Naive thymus-derived CD8-positive, alpha-beta T cell (primary cell): ENCODE measurements around the gene NES. TPM values are rescaled to one million over a fixed set of nuclear protein-coding genes. Genes with fewer than 3 reads are reported as not detected.

Experiments used
- ATAC-seq, 2 donors: fragments of 150-1000 bp; cut with Tn5 transposase in 1 of 2; sonication (Bioruptor Pico), chemical (Tn5 transposase) in 1 of 2; 1 replicate in 1 of 2; 2 replicates in 1 of 2; pipeline ENCODE4 v1.10.0; 2021; ENCODE audit warnings: mild to moderate bottlenecking in 2 of 2, moderate library complexity in 2 of 2
- POLR2A ChIA-PET: fragments of 350-600 bp; sonication (Branson Sonifier 250); formaldehyde crosslinking; loops from one replicate; lab custom pipeline; 2021; ENCODE audit warnings: antibody characterized with exemption; lab: Charles Lee
- DNase-seq, 10 donors: peaks; one replicate each; pipeline versions ENCODE4 v3.0.0 to v3.0.0-alpha.2; 2020 to 2022
- H3K27ac Mint-ChIP-seq, 10 donors: one replicate each; pipeline ENCODE4 v1.8.0; 2020 to 2022; ENCODE audit warnings: mild to moderate bottlenecking in 10 of 10, mixed read lengths in 10 of 10, moderate library complexity in 4 of 10, inconsistent platforms in 1 of 10
- H3K27me3 Mint-ChIP-seq, 5 donors: one replicate each; pipeline ENCODE4 v1.8.0; 2021 to 2022; ENCODE audit warnings: mixed read lengths in 5 of 5
- H3K36me3 Mint-ChIP-seq, 3 donors: one replicate each; pipeline ENCODE4 v1.8.0; 2020 to 2022; ENCODE audit warnings: mixed read lengths in 3 of 3, mild to moderate bottlenecking in 2 of 3, inconsistent platforms in 1 of 3
- H3K4me1 Mint-ChIP-seq, 4 donors: one replicate each; pipeline ENCODE4 v1.8.0; 2021 to 2022; ENCODE audit warnings: mixed read lengths in 4 of 4
- H3K4me3 Mint-ChIP-seq, 10 donors: one replicate each; pipeline ENCODE4 v1.8.0; 2020 to 2022; ENCODE audit warnings: mild to moderate bottlenecking in 10 of 10, mixed read lengths in 10 of 10, moderate library complexity in 6 of 10, inconsistent platforms in 1 of 10
- H3K9me3 Mint-ChIP-seq, 9 donors: one replicate each; pipeline ENCODE4 v1.8.0; 2020 to 2022; ENCODE audit warnings: mixed read lengths in 9 of 9, mild to moderate bottlenecking in 3 of 9, inconsistent platforms in 1 of 9, moderate library complexity in 1 of 9
- polyA plus RNA-seq, 3 donors: library from polyadenylated mRNA; unstranded; fragments of 300-500 nt; fragmentation: Illumina TruSeq; gene quantifications; one replicate each; pipeline ENCODE4 v1.2.3, GENCODE V29; 2021
- total RNA-seq, 8 experiments: library from RNA in 2 of 8; stranded (reverse) in 2 of 8; gene quantifications; one replicate each; pipeline ENCODE4 v1.2.3 and lab custom pipeline; 2021 to 2026

Gene NES
- total and polyA plus RNA-seq, 5 experiments from 2014 or later = not detected

DNA sequence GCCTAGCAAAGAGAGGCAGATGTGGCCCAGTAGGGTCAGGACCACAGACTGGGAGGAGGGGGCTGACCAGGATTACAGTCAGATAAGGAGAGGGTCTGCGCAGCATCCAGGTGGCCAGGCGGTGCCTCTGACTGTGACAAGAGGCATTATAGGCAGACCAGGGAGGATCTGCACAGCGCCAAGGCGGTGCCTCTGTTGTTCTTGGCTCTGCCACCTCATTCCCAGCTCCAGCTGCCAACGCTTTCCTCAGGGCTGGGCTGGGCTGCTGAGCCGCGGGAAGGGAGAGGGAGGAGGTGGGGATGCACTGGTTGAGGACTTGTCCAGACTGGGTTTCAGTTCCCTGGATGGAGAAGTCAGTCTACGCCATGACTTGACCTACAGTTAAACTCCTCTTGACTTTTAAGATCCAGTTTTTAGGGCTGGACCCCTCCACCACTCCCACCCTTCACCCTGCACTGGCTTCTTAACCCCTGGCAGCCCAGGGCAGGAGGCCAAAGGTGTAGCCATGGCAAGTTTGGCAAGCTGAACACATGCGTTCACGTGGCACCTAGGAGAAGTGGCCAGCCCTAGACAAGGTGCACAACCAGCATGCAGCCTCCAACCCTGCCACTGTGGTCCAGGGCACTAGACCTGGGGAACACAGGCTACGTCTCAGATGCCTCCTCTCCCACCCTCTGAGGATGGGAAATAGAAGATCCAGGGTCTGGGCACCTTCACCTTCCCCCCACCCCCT lies 32.7 kb upstream of the NES start:
- H3K27ac Mint-ChIP-seq = peak overlapping the region in 3 of 10 donors; percentile 28 to 80 (median 48)
- H3K4me1 Mint-ChIP-seq = peaks cover 11 to 29% (median 23%) of the 10 kb centered on the region in 4 donors
- no peak for DNase-seq
- POLR2A ChIA-PET = no interaction called here
- ATAC-seq = no peak
- H3K27me3 Mint-ChIP-seq = no peaks in the 10 kb centered on the region
- no peaks in the 10 kb centered on the region for H3K9me3 Mint-ChIP-seq
- H3K36me3 Mint-ChIP-seq = no peaks in the 10 kb centered on the region
- H3K4me3 Mint-ChIP-seq = no peak overlapping the region

DNA sequence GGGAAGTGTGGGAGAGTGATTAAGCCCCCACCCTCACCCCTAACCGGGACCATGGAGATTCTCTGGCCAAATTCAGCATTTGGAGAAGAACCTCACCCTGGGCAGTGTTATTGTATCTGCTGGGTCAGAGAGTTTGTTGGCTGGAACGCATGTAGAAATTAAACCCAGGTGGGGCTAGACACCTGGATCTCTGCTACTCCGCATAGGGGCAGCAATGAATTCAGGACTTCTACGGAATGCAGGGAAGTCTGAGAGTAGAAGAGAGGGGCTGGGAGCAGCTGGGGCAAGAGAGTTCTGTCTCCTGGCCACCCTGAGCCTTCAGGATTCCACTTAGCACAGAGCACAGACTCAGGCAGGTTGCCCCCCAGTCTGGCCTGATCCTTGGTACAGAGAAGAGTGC lies 31.8 kb upstream of the NES start:
- POLR2A ChIA-PET = no interaction called here
- no peak overlapping the region for H3K4me3 Mint-ChIP-seq
- no peaks in the 10 kb centered on the region for H3K36me3 Mint-ChIP-seq
- peak overlapping the region in 7 of 10 donors; percentile 2 to 86 (median 66) for H3K27ac Mint-ChIP-seq
- H3K27me3 Mint-ChIP-seq = peaks cover 0 to 8% (median 3%) of the 10 kb centered on the region in 5 donors
- DNase-seq = no peak
- no peaks in the 10 kb centered on the region for H3K9me3 Mint-ChIP-seq
- peaks cover 13 to 30% (median 29%) of the 10 kb centered on the region in 4 donors for H3K4me1 Mint-ChIP-seq
- no peak for ATAC-seq

DNA sequence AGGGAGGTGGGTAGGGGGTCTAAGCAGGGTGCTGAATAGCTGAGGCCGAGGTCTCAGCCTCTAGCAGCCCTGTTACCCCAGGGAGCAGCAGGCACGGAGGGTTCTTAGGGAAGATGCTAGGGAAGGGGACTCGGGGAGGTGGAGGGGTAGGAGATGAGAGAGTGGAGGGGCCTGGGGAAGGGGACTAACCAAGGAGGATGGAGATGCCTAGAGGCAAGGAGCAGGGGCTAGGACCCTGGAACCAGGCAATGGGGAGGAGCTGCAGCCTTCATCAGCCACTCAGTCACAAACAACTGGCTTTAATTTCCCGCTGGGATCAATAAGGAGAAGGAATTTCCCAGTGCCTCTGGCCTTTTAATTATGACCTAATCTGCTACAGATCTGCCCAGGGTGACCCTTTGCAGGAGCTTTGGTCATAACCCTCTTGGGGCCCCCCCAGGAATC lies 31.0 kb upstream of the NES start:
- DNase-seq = no peak
- POLR2A ChIA-PET = interaction anchor here (4.8 kb wide), 1 partner anchor 19 kb away, joined by 33 read pairs; the partner anchor contains the start of genes ISG20L2 and METTL25B
- Mint-ChIP-seq H3K36me3 (no peaks in the 10 kb centered on the region), H3K9me3 (no peaks in the 10 kb centered on the region), H3K4me3 (peak overlapping the region in 1 of 10 donors; percentile 47), H3K27me3 (peaks cover 0 to 16% (median 4%) of the 10 kb centered on the region in 5 donors), H3K4me1 (peaks cover 13 to 33% (median 29%) of the 10 kb centered on the region in 4 donors), H3K27ac (peak overlapping the region in 6 of 10 donors; percentile 43 to 86 (median 74))
- no peak for ATAC-seq

DNA sequence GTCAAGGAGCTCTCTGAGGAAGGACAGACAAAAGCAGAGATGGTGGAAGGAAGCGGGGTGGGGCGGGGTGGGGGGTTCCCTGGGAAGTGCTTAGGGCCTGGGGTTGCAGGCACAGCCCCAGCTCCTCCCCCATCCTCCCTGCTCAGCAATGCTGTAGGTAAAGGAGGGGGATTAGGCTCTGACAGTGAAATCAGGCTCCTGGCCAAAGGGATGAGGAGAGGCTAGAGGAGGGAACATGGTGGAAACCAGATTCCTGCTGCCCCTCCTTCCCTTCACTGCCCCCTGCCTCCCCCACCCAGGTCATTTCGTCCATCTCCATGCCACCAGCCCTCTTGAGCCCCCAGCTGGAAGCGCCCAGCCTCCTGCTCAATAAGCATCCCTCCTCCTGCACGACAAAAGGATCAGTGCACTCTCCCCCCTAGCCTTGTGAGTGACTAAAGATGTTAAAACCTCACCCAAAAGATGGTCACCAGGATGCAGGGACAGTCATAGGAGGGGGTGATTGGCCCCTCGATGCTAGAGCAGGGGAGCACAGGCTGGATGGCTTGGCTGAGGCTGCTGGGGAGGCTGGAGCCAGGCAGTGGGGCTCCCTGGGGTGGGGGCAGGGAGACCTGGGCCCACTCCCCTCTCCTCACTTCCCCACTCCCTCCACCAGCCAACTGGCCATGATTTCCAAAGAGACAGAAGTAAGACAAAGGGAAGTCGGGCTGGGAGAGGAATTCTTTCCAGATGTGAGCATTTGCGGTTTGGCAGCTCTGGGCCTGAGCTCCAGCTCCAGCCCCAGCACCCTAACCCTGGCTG lies 30.4 kb upstream of the NES start:
- H3K27ac Mint-ChIP-seq = peak overlapping the region in 9 of 10 donors; percentile 19 to 88 (median 82)
- no peak for ATAC-seq
- peak overlapping the region; percentile 70 to 98 (median 86) for H3K4me3 Mint-ChIP-seq
- H3K4me1 Mint-ChIP-seq = peaks cover 13 to 33% (median 29%) of the 10 kb centered on the region in 4 donors
- POLR2A ChIA-PET = interaction anchor here (1.7 to 4.8 kb wide), 2 partner anchors 20 to 34 kb away, joined by 7 to 33 read pairs; partner anchors contain the start of genes ISG20L2, METTL25B and MRPL24
- H3K9me3 Mint-ChIP-seq = no peaks in the 10 kb centered on the region
- H3K27me3 Mint-ChIP-seq = peaks cover 0 to 18% (median 7%) of the 10 kb centered on the region in 5 donors
- H3K36me3 Mint-ChIP-seq = no peaks in the 10 kb centered on the region
- DNase-seq = no peak

DNA sequence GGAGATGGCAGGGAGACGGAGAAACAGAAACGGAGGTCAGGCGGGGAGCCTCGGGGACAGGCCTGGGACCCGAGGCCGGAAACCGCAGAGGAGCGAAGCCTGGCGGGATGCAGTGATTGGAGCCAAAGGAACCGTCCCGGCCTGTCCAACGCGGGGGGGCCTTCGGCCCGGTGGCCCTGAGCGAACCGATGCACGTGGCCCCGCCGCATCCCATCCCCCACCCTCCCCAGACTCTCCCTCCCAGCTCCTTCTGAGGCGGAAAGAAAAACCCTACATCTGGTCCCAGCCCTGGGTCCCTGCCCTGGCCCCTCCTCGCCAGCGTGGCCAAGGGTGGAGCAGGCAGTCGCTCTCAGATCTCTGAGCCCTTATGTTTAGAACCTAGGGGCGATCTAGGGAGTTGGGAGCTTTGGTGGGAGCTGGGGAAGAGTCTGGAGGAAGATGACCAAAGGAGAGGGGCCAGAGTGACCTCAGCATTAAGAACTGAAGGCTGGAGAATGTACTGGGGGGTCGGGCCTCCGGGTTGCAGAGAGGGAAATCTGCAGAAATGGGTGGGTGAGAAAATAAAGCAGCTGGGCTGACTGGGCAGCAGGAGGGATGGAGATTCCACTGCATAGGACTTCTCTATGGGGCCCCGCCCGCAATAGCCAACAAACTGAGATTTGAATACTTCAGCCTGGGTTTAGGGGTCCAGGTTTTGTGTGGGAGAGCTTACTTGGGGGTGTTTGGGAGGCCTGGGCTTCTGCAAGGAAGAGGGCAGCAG lies 29.6 kb upstream of the NES start:
- Mint-ChIP-seq H3K4me3 (peak overlapping the region; percentile 85 to 98 (median 91)), H3K9me3 (no peaks in the 10 kb centered on the region), H3K27ac (peak overlapping the region; percentile 53 to 95 (median 91)), H3K4me1 (peaks cover 13 to 33% (median 29%) of the 10 kb centered on the region in 4 donors), H3K36me3 (no peaks in the 10 kb centered on the region), H3K27me3 (peaks cover 0 to 18% (median 11%) of the 10 kb centered on the region in 5 donors)
- DNase-seq = peak in 3 of 10 donors; percentile 6 to 42 (median 26)
- ATAC-seq = peak; percentile 27 to 29
- POLR2A ChIA-PET = interaction anchor here (1.0 to 4.8 kb wide), 6 partner anchors 17 to 249 kb away, joined by 3 to 33 read pairs (median 8); partner anchors contain the start of genes ISG20L2, METTL25B, MRPL24 and PRCC

DNA sequence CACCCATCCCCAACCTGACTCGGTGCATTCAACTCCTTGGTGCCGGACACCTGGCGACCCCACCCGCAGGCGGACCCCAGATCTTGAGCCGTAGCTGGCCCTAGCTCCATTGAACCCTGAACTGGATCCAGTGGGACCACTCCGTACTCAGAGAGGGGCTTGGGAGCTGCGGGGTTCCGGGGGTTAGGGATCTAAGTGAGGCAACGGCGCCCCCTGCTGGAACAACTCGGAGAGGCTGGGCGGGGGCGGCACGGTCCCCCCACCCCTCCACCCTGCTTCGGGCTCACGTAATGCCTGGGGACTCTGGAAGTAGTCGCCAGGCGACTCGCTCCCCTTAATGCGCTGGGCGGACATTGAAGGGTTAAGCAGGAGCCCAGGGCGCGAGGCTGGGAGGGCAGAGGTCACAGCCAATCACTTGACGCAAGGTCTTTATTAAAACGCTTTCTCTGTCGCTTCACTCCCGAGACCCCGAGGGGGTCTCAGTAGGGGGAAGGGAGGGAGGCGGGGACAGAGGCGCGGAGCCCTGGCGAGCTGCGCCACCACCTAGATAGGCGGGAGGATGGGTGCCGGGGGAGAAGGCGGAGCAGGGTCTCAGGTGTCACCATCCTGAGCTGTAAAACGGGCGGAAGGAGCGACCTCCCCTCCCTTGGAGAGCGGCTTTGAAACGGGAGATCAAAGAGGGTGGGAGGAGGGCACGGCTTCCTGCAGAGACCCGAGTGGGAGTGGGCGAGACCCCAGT lies 28.9 kb upstream of the NES start:
- no peaks in the 10 kb centered on the region for H3K9me3 Mint-ChIP-seq
- H3K27ac Mint-ChIP-seq = peak overlapping the region; percentile 53 to 95 (median 91)
- POLR2A ChIA-PET = interaction anchor here (1.0 to 4.8 kb wide), 7 partner anchors 15 to 248 kb away, joined by 3 to 33 read pairs (median 7); partner anchors contain the start of genes ISG20L2, METTL25B, MRPL24 and PRCC
- no peaks in the 10 kb centered on the region for H3K36me3 Mint-ChIP-seq
- peak; percentile 55 to 84 (median 75) for DNase-seq
- peaks cover 13 to 35% (median 32%) of the 10 kb centered on the region in 4 donors for H3K4me1 Mint-ChIP-seq
- H3K4me3 Mint-ChIP-seq = peak overlapping the region; percentile 85 to 98 (median 91)
- ATAC-seq = peak; percentile 68 to 77
- H3K27me3 Mint-ChIP-seq = peaks cover 0 to 18% (median 13%) of the 10 kb centered on the region in 5 donors

DNA sequence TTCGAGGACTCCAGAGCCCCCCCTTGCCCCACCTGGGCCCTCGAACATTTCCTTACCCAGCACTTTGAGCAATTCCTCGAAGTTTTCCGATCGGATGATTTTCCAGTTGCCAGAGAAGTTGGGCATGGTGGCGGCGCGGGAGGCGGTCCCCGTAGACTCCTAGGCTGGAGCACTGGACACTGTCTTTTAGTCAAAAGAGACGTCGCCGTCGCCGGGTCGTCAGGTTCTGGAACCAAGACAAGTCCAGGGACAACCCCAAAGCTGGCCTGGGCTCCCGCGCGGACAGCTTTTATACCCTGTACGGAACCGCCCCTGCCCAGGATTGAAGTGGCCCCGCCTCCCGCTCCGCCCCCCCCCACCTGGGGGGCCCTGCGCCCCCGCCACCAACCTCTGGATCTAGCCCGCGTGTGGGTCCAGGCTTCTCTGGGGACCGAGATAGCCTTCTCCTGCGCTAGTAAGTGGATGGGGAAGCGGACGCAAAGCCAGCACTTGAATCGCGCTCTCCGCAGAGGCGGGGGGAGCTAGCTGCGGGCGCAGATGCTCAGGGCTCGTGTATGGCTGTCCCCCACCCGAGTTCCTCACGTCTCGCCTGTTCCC lies 28.2 kb upstream of the NES start, which contains the start of gene CRABP2:
CRABP2 (minus strand) TSS at position 263 of the 597 bp plus-strand sequence; CDS start at position 126, 137 bp downstream.
- Mint-ChIP-seq H3K4me3 (peak within 1 kb of the TSS; percentile 85 to 98 (median 91)), H3K4me1 (peaks cover 16 to 42% (median 37%) of the 10 kb centered on the region in 4 donors), H3K27me3 (peaks cover 0 to 21% (median 17%) of the 10 kb centered on the region in 5 donors), H3K36me3 (no peaks in the 10 kb centered on the region), H3K27ac (peak within 1 kb of the TSS; percentile 53 to 95 (median 91)), H3K9me3 (no peaks in the 10 kb centered on the region)
- peak; percentile 60 for ATAC-seq
- peak in 4 of 10 donors; percentile 35 to 40 (median 38) for DNase-seq
- POLR2A ChIA-PET = interaction anchor here (1.3 to 4.8 kb wide), 6 partner anchors 15 to 248 kb away, joined by 3 to 33 read pairs (median 8); partner anchors contain the start of genes ISG20L2, METTL25B, MRPL24 and PRCC

DNA sequence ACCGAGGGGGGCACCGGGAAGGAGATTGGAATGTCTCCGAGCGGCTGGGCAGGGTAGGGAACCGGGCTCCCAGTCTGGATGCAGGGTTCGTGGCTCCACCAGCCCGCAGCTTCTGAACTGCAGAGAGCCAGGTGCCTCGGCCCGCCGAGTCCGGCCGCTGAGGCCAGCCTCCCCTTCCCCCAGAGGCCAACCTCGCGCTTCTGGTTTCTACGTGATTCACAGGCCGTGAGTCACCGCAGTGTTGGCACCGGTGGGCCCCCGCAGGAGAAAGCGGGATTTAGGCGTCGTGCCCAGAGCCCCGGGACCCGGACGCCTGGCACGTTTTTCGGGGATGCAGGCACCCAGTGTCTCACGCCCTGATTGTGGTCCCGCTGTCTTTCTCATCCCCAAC lies 27.7 kb upstream of the NES start:
- POLR2A ChIA-PET = interaction anchor here (0.6 to 4.8 kb wide), 6 partner anchors 9 to 63 kb away, joined by 3 to 33 read pairs (median 6); partner anchors contain the start of genes ISG20L2, METTL25B and PRCC
- ATAC-seq (no peak), DNase-seq (no peak)
- peak overlapping the region in 2 of 10 donors; percentile 67 to 76 for H3K27ac Mint-ChIP-seq
- no peaks in the 10 kb centered on the region for H3K36me3 Mint-ChIP-seq
- H3K9me3 Mint-ChIP-seq = no peaks in the 10 kb centered on the region
- peaks cover 0 to 21% (median 17%) of the 10 kb centered on the region in 5 donors for H3K27me3 Mint-ChIP-seq
- H3K4me1 Mint-ChIP-seq = peaks cover 16 to 46% (median 38%) of the 10 kb centered on the region in 4 donors
- peak overlapping the region; percentile 61 to 98 (median 90) for H3K4me3 Mint-ChIP-seq

DNA sequence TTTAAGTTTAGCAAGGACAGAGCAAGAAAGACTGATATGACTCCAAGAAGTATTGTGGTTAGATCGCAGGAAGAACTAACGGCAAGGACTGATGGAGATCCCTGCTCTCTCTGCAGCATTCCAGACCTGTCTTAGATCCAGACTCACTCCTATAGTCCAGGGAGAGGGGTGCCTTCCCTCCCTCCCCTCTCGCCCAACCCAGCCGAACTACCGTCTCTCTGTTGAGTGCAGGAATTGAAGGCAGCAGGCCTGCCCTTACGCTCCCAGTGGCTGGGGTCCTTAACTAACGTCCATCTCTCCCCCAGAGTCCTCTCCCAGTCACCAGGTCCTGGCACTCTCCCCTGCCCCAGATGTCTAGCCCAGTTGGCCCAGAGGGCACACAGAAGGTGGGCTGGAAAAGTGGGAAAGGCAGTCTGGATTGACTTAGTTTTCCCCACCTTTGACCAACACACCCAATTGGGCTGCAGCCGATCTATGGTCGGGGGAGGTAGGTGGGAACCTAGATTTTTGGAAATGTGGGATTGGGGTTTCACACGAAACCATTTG lies 27.0 kb upstream of the NES start:
- H3K4me3 Mint-ChIP-seq = peak overlapping the region; percentile 22 to 98 (median 52)
- H3K27me3 Mint-ChIP-seq = peaks cover 0 to 26% (median 19%) of the 10 kb centered on the region in 5 donors

DNA sequence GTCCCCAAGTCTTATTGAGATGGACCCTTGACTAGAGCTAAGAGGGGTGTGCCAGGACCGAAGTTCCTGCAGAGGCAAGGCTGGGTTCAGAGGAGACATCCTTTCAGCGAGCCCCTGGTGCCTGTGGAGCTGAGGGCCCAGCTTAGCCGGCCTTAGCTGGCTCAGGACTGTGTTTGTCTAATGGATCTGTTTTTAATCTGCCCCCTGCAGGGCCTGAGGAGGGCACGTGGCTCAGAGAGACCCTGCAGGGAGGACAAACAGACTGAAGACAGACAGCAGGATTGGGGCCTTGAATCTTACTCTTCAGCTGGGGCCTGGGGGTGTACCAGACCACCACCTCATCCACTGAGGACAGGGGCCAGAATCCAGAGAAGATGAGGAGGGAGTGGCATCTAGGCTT lies 26.5 kb upstream of the NES start:
- DNase-seq (no peak), ATAC-seq (no peak)
- peaks cover 0 to 1% (median 0%) of the 10 kb centered on the region in 3 donors for H3K36me3 Mint-ChIP-seq
- H3K9me3 Mint-ChIP-seq = no peaks in the 10 kb centered on the region
- POLR2A ChIA-PET = interaction anchor here (4.8 kb wide), 1 partner anchor 24 kb away, joined by 33 read pairs; the partner anchor contains the start of genes ISG20L2 and METTL25B
- H3K27ac Mint-ChIP-seq = no peak overlapping the region
- H3K27me3 Mint-ChIP-seq = peaks cover 4 to 31% (median 24%) of the 10 kb centered on the region in 5 donors
- H3K4me3 Mint-ChIP-seq = peak overlapping the region in 9 of 10 donors; percentile 2 to 98 (median 33)
- H3K4me1 Mint-ChIP-seq = peaks cover 19 to 51% (median 40%) of the 10 kb centered on the region in 4 donors

More for the DNA sequence above, 27.0 kb upstream of the NES start:
- POLR2A ChIA-PET = interaction anchor here (0.6 to 4.8 kb wide), 3 partner anchors 10 to 23 kb away, joined by 3 to 33 read pairs (median 3); partner anchors contain the start of genes ISG20L2 and METTL25B
- no peaks in the 10 kb centered on the region for H3K9me3 Mint-ChIP-seq
- ATAC-seq = no peak
- H3K27ac Mint-ChIP-seq = peak overlapping the region in 4 of 10 donors; percentile 25 to 89 (median 60)
- peaks cover 17 to 51% (median 39%) of the 10 kb centered on the region in 4 donors for H3K4me1 Mint-ChIP-seq
- no peaks in the 10 kb centered on the region for H3K36me3 Mint-ChIP-seq
- DNase-seq = no peak
